WTC11 (cell line): ENCODE data around the gene SPANXN4. TPM values are rescaled to one million over a fixed set of nuclear protein-coding genes. Genes with fewer than 3 reads are reported as not detected.

Source experiments
- ATAC-seq: fragments of 200-7000 bp; cut with Tn5 transposase; 2 replicates; pipeline ENCODE4 v1.10.0; 2021; ENCODE audit warnings: mild to moderate bottlenecking, moderate library complexity
- CTCF ChIA-PET: fragments of 300-600 bp; sonication (Branson Sonifier 250); formaldehyde crosslinking; loops from one replicate; lab custom pipeline; 2021; ENCODE audit warnings: antibody characterized with exemption; lab: Charles Lee
- POLR2A ChIA-PET: fragments of 350-600 bp; sonication (Branson Sonifier 250); formaldehyde crosslinking; loops from one replicate; lab custom pipeline; 2021; ENCODE audit warnings: antibody characterized with exemption; lab: Charles Lee
- DNase-seq: peaks from one replicate; pipeline ENCODE4 v3.0.0; 2021; ENCODE audit warnings: low spot score
- H3K27ac Mint-ChIP-seq: 2 replicates; pipeline ENCODE4 v1.8.0; 2021; ENCODE audit warnings: mixed read lengths
- H3K27me3 Mint-ChIP-seq: 2 replicates; pipeline ENCODE4 v1.8.0; 2021; ENCODE audit warnings: low read depth, mild to moderate bottlenecking, moderate library complexity, mixed read lengths
- H3K36me3 Mint-ChIP-seq: 2 replicates; pipeline ENCODE4 v1.8.0; 2021; ENCODE audit warnings: mixed read lengths
- H3K4me1 Mint-ChIP-seq: 2 replicates; pipeline ENCODE4 v1.8.0; 2022; ENCODE audit warnings: mixed read lengths
- H3K4me3 Mint-ChIP-seq: 2 replicates; pipeline ENCODE4 v1.8.0; 2021; ENCODE audit warnings: mild to moderate bottlenecking, moderate library complexity, mixed read lengths
- H3K9me3 Mint-ChIP-seq: 2 replicates; pipeline ENCODE4 v1.8.0; 2021; ENCODE audit warnings: mixed read lengths
- AR ChIP-seq: fragments of 250-450 bp; sonication (Bioruptor Pico); IDR thresholded peaks from 2 replicates; pipeline ENCODE4 v1.9.0; 2021; ENCODE audit warnings: mild to moderate bottlenecking
- FOXJ3 ChIP-seq: sonication (generic); formaldehyde crosslinking; IDR thresholded peaks from 2 replicates; pipeline ENCODE4 v1.9.0; 2021; ENCODE audit warnings: missing genetic modification reagents, mild to moderate bottlenecking, borderline replicate concordance
- GRHL2 ChIP-seq: fragments of 250-450 bp; sonication (Bioruptor Pico); IDR thresholded peaks from 2 replicates; pipeline ENCODE4 v1.8.0; 2022; ENCODE audit warnings: mild to moderate bottlenecking, moderate library complexity; ENCODE audit not compliant: insufficient replicate concordance, severe bottlenecking
- HMGA2 ChIP-seq: fragments of 250-450 bp; sonication (Bioruptor Pico); IDR thresholded peaks from 2 replicates; pipeline ENCODE4 v1.4.0; 2021; ENCODE audit warnings: mild to moderate bottlenecking, moderate library complexity
- MLX ChIP-seq: sonication (generic); formaldehyde crosslinking; IDR thresholded peaks from 2 replicates; pipeline ENCODE4 v1.8.1; 2023; ENCODE audit warnings: mild to moderate bottlenecking, missing genetic modification reagents, moderate library complexity
- NR3C1 ChIP-seq: sonication (generic); formaldehyde crosslinking; conservative IDR thresholded peaks from 2 replicates; pipeline ENCODE4 v1.8.1; 2023; ENCODE audit warnings: low read depth, mild to moderate bottlenecking, missing genetic modification reagents
- OVOL2 ChIP-seq: fragments of 250-450 bp; sonication (Bioruptor Pico); IDR thresholded peaks from 2 replicates; pipeline ENCODE4 v1.9.0; 2021; ENCODE audit warnings: mild to moderate bottlenecking, borderline replicate concordance
- SMAD4 ChIP-seq: sonication (generic); formaldehyde crosslinking; IDR thresholded peaks from 2 replicates; pipeline ENCODE4 v1.8.0; 2022; ENCODE audit warnings: mild to moderate bottlenecking, missing genetic modification reagents
- USF2 ChIP-seq: sonication (generic); formaldehyde crosslinking; IDR thresholded peaks from 2 replicates; pipeline ENCODE4 v1.8.1; 2023; ENCODE audit warnings: mild to moderate bottlenecking, missing genetic modification reagents, moderate library complexity
- ZBTB21 ChIP-seq: sonication (generic); formaldehyde crosslinking; IDR thresholded peaks from 2 replicates; pipeline ENCODE4 v1.8.1; 2023; ENCODE audit warnings: mild to moderate bottlenecking, missing genetic modification reagents, borderline replicate concordance
- ZMAT4 ChIP-seq: fragments of 250-450 bp; sonication (Bioruptor Pico); IDR thresholded peaks from 2 replicates; pipeline ENCODE4 v1.9.0; 2021; ENCODE audit warnings: mild to moderate bottlenecking
- ZNF232 ChIP-seq: sonication (generic); formaldehyde crosslinking; IDR thresholded peaks from 2 replicates; pipeline ENCODE4 v1.8.0; 2022; ENCODE audit warnings: mild to moderate bottlenecking, missing genetic modification reagents
- ZNF425 ChIP-seq: fragments of 250-450 bp; sonication (Bioruptor Pico); conservative IDR thresholded peaks from 2 replicates; pipeline ENCODE4 v1.9.0; 2021; ENCODE audit warnings: mild to moderate bottlenecking
- total RNA-seq: library from RNA; stranded (reverse); gene quantifications from 3 replicates; pipeline ENCODE4 v1.2.3, GENCODE V29; 2021
- TF ChIP-seq, protein P1 (sequence below): sonication (generic); formaldehyde crosslinking; IDR thresholded peaks from 2 replicates; pipeline ENCODE4 v1.8.0; 2022; ENCODE audit warnings: mild to moderate bottlenecking, missing genetic modification reagents
- TF ChIP-seq, protein P2 (sequence below): sonication (generic); formaldehyde crosslinking; IDR thresholded peaks from 2 replicates; pipeline ENCODE4 v1.8.1; 2022; ENCODE audit warnings: mild to moderate bottlenecking, missing genetic modification reagents, moderate library complexity, borderline replicate concordance
- TF ChIP-seq, protein P3 (sequence below): sonication (generic); formaldehyde crosslinking; IDR thresholded peaks from 2 replicates; pipeline ENCODE4 v1.8.1; 2023; ENCODE audit warnings: mild to moderate bottlenecking, missing genetic modification reagents
- TF ChIP-seq, protein P4 (sequence below): sonication (generic); formaldehyde crosslinking; IDR thresholded peaks from 2 replicates; pipeline ENCODE4 v1.8.0; 2023; ENCODE audit warnings: missing genetic modification reagents, mild to moderate bottlenecking, borderline replicate concordance

Gene SPANXN4
- total RNA-seq, 1 experiment from 2014 or later = not detected

GRCh38 chrX:143058120-143058519 is 32.4 kb downstream of the SPANXN4 start (continued):
- TF ChIP-seq ZBTB21 (CRISPR knock-in tag) = no peak
- TF ChIP-seq, protein P1, sequence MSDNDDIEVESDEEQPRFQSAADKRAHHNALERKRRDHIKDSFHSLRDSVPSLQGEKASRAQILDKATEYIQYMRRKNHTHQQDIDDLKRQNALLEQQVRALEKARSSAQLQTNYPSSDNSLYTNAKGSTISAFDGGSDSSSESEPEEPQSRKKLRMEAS (CRISPR knock-in tag) = no peak
- no peak for TF ChIP-seq SMAD4 (CRISPR knock-in tag)
- TF ChIP-seq AR = no peak
- TF ChIP-seq GRHL2 (CRISPR knock-in tag) = no peak
- no peak for TF ChIP-seq NR3C1
- no peak for TF ChIP-seq ZNF232 (CRISPR knock-in tag)
- TF ChIP-seq ZMAT4 (CRISPR knock-in tag) = no peak

DNA sequence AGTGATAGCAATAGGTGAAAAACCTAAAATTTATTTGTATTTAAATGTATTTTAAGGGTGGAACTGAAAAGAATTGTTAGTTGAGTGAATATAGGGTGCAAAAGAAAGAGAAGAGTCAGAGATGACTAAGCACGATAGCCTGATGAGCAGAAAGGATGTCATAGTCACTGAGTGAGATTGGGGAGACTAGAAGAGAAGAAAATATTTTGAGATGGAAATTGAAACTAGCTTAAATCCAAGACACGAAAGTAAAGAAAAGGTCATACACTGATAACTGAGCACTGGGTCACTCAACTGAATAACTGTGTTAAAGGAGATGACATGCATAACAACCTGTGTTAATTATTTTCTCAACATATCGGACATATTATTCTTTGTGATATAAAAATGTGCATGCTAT is 55.5 kb downstream of the SPANXN4 start:
- ChIA-PET POLR2A (no interaction called here), CTCF (no interaction called here)
- H3K4me3 Mint-ChIP-seq = no peak overlapping the region
- no peaks in the 10 kb centered on the region for H3K4me1 Mint-ChIP-seq
- ATAC-seq (no peak), DNase-seq (no peak)
- H3K36me3 Mint-ChIP-seq = peaks cover 25% of the 10 kb centered on the region
- no peaks in the 10 kb centered on the region; the same call in 1 of the 2 replicates for H3K27me3 Mint-ChIP-seq
- no peak overlapping the region for H3K27ac Mint-ChIP-seq
- peaks cover 52% of the 10 kb centered on the region for H3K9me3 Mint-ChIP-seq
- TF ChIP-seq, protein P2, sequence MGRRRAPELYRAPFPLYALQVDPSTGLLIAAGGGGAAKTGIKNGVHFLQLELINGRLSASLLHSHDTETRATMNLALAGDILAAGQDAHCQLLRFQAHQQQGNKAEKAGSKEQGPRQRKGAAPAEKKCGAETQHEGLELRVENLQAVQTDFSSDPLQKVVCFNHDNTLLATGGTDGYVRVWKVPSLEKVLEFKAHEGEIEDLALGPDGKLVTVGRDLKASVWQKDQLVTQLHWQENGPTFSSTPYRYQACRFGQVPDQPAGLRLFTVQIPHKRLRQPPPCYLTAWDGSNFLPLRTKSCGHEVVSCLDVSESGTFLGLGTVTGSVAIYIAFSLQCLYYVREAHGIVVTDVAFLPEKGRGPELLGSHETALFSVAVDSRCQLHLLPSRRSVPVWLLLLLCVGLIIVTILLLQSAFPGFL (CRISPR knock-in tag) = no peak
- TF ChIP-seq USF2 (CRISPR knock-in tag) (no peak), HMGA2 (CRISPR knock-in tag) (no peak), MLX (CRISPR knock-in tag) (no peak), ZNF425 (CRISPR knock-in tag) (no peak), OVOL2 (CRISPR knock-in tag) (no peak), FOXJ3 (no peak)
- TF ChIP-seq, protein P3, sequence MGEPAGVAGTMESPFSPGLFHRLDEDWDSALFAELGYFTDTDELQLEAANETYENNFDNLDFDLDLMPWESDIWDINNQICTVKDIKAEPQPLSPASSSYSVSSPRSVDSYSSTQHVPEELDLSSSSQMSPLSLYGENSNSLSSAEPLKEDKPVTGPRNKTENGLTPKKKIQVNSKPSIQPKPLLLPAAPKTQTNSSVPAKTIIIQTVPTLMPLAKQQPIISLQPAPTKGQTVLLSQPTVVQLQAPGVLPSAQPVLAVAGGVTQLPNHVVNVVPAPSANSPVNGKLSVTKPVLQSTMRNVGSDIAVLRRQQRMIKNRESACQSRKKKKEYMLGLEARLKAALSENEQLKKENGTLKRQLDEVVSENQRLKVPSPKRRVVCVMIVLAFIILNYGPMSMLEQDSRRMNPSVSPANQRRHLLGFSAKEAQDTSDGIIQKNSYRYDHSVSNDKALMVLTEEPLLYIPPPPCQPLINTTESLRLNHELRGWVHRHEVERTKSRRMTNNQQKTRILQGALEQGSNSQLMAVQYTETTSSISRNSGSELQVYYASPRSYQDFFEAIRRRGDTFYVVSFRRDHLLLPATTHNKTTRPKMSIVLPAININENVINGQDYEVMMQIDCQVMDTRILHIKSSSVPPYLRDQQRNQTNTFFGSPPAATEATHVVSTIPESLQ (CRISPR knock-in tag) = no peak
- TF ChIP-seq, protein P4, sequence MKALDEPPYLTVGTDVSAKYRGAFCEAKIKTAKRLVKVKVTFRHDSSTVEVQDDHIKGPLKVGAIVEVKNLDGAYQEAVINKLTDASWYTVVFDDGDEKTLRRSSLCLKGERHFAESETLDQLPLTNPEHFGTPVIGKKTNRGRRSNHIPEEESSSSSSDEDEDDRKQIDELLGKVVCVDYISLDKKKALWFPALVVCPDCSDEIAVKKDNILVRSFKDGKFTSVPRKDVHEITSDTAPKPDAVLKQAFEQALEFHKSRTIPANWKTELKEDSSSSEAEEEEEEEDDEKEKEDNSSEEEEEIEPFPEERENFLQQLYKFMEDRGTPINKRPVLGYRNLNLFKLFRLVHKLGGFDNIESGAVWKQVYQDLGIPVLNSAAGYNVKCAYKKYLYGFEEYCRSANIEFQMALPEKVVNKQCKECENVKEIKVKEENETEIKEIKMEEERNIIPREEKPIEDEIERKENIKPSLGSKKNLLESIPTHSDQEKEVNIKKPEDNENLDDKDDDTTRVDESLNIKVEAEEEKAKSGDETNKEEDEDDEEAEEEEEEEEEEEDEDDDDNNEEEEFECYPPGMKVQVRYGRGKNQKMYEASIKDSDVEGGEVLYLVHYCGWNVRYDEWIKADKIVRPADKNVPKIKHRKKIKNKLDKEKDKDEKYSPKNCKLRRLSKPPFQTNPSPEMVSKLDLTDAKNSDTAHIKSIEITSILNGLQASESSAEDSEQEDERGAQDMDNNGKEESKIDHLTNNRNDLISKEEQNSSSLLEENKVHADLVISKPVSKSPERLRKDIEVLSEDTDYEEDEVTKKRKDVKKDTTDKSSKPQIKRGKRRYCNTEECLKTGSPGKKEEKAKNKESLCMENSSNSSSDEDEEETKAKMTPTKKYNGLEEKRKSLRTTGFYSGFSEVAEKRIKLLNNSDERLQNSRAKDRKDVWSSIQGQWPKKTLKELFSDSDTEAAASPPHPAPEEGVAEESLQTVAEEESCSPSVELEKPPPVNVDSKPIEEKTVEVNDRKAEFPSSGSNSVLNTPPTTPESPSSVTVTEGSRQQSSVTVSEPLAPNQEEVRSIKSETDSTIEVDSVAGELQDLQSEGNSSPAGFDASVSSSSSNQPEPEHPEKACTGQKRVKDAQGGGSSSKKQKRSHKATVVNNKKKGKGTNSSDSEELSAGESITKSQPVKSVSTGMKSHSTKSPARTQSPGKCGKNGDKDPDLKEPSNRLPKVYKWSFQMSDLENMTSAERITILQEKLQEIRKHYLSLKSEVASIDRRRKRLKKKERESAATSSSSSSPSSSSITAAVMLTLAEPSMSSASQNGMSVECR = no peak
